ENCODE measurements around the gene PCSK6.
"Not testable (repeated sequence)": the region's sequence is repeated elsewhere in the genome, so short reads cannot be mapped to it uniquely, and the experiment has no call there.

The PCSK6 gene

DNA sequence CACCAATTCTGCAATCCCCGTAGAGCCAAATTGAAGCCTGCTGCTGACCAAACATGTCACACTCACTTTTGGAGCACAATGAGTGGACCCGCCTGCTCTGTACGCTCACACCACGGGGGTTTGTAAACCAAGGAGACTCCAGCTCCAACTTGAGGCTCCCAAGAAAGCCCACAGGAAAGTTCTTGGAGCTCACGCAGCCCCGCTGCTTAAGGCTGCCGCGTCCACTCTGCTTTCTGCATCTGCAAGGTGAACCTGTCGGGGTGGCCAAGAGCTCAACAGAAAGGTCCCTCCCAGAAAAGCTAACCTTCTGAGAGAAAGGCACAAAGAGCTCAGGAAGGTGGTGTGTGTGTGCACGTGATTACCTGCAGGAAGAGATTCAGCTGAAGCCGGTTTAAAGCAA is 94.9 kb downstream of the PCSK6 start:
- DNase-seq = no peak

DNA sequence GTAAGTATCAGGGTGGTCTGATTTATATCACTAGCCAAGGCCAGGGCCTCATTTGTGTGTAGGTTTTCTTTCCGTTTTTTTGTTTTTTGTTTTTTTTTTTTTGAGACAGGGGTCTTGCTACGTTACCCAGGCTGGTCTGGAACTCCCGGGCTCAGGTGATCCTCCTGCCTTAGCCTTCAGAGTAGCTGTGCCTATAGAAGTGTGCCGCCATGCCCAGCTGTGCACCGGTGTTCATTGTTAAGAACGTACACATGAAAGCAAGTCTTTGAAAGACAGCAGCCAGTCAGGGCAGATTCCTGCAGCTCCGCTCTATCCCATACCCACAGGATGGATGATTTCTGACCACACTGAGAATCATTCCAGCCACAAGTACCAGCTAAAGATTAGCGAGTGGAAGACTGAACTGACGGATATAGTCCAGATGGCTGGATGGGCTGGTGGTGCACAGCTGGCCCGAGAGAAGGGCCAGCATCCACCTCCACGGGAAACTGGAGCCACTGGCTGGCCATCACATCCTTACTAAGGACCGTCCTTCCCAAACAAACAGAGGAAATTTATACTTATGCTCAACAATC is 95.4 kb downstream of the PCSK6 start:
- DNase-seq = no peak

DNA sequence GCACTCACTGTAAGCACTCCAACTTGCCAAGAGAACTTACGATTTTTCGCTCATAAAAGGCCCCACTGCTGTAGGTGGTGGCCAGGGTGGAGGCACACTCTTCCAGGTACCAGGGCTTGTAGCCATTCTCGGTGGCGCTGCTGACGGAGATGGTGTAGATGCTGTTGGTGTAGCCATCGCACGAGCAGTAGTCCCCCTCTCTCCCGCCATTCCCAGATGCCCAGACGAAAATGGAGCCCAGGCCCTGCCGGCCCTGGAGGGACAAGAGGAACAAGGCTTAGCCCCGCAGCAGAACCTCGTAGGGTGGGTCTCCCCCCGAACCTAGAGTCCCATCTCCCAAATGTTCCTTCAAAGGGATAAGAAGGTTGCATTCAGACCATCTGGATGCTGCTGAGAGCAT is 96.3 kb downstream of the PCSK6 start:
- DNase-seq = no peak

DNA sequence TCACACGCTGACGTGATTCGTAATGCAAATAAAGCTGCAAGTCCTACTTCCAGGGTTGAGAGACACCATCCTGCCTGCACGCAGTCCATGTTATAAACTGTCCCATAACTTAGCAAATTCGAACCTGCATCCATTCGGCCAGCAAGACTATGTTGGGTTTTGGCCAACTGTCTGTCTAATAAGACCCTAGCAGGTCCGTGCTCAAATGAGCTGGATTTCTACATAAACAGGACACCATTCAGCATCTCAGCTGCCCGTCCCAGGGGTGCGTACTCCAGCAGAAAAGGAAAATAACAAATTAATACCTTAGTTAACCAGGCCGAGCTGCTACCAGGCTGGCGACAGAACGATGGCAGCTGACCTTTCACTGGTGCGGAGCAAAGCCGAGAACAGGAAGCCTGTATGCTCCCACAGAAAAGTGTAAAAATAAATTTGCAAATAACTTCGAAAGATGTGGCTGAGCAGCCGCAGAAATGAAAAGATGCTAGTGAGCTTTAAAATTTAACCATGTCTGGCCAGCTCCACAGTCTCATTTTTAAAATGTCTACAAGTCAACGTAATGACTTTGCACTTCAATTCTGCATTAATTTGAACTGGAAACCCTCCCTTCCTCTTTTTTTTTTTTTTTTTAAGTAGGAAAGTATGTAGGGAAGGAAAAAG is 97.4 kb downstream of the PCSK6 start:
- no peak for DNase-seq

DNA sequence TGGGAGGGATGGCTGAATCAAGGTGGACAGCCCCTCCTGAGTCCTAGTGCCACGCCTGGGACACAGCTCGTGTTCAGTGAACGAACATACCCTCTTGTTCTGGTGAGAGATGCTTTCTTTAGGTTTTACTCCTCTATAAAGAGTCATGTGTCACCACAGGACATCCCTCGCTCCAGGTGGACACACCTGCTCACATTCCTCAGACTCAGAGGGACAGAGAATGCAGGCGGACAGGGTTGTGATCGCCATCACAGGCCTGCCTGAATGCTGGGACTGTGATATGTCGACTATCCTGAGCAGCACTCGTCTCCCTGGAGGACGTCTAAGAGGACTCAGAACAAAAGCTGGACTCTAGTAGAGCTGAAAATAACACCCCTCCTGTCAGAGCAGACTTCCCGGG is 98.1 kb downstream of the PCSK6 start:
- DNase-seq = no peak

DNA sequence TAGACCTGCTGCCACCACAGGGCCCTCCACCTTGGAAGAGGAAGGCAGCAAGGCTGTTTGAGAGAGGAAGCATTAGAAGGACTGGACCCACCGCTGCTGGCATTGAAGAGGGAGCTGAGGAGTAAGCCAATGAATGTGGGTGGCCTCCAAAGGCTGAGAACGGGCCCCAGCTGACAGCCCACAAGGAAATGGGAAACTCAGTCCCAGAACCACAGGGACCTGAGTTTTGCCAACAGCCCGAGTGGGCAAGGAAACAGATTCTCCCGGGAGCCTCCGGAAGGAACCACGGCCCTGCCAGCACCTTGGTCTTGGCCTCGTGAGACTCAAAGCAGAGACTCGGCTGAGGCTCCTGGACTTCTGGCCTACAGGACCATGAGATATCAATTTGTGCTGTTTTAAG is 99.0 kb downstream of the PCSK6 start:
- DNase-seq = no peak

DNA sequence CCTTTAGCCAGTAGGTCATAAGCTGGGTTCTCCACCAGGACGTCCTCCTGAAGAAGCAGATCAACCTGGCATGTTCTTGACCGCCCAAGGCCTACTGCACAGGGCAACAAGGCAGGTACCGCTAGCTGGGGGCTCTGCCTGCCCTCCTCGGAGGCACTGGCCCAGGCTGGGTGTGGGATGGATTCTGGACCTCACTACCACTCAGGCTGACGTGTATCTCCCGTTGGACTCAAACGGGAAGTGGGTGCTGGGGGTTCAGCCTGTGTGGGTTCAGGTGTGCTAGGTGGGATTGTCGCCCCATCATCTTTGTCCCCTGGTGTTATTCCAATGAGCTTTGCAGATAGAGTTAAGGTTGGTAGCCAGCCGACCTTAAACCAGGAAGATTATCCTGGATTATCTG is 99.4 kb downstream of the PCSK6 start:
- no peak for DNase-seq

DNA sequence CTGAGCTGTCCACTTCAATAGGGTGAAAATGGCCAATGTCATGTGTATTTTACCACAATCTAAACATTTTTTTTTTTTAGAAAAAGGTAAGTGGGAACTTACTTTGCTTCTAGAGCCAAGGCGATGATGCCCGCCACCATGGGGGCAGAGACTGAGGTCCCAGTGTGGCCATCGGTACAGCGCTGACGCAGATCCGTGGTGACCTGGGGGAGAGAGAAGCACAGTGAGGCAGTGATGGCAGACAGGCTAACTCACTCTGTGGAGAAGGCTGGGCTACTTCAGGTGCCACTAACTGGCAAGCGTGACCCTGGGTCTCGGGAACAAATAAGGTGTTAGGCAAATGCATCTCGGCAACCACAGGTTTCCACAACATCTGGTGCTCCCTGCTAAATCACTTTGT is 100.1 kb downstream of the PCSK6 start:
- DNase-seq = no peak

GRCh38 chr15:101388046-101388445 is 101.5 kb downstream of the PCSK6 start:
- no peak for DNase-seq

- DNase-seq = no peak
These were observed 101.9 kb downstream of the PCSK6 start for GRCh38 chr15:101387574-101387973.

DNA sequence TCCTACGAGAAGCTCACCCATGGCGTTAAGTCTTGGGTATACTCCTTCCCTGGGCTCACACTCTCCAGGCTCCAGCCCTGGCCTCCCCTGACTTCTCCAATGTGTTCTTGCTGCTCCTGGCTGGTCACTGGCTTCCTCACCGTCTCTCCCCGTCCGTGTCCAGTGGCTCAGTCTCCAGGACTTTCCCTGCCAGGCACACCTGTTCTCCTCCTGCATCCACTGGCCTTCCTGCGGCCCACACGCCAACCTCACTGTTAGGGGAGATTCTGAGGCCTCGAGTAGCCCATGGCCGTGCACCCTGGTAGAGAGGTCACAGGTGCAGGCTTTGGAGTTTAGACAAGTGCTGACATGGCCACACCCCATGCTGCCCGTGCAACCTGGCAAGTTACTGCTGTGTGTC is 102.5 kb downstream of the PCSK6 start:
- DNase-seq = no peak

DNA sequence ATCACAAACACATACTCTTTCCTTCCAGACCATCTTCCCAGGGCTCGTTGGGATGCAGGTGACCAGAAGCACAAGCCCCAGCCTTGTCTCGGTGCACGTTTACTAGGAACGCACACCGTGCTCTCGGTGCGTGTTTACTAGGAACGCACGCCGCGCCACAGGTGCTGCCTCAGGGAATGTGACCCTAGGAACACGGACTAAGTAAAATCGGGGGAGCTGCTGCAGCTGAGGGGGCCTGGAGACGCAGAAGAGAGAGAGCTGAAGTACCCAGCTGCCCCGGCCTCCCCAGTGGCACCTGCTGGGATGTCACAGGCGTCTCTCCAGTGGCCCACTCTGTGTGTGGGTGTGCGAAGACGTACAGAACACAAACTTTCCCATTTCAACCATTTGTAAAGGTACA is 103.5 kb downstream of the PCSK6 start:
- no peak for DNase-seq

DNA sequence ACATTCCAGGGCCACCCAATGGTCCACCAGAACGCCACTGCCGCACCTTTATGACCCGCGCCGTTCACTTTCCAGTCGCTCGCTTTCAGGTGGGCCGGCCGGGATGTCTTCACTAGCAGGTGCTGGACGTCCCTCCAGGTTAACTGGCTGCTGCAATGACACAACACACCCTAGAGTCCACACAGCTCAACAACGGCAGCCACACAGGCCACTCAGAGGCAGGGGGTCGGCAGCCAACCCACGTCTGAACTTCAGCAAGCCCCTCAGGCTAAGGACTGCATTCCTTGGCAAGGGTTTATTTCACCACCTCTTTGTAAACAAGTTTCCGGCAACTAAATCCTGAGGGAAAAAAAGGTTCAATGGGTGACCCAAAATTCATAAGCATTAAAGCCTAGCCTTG is 105.2 kb downstream of the PCSK6 start:
- DNase-seq = no peak

GRCh38 chr15:101382544-101382943 is 107.0 kb downstream of the PCSK6 start:
- no peak for DNase-seq

GRCh38 chr15:101381671-101382212 is 107.8 kb downstream of the PCSK6 start:
- no peak for DNase-seq

DNA sequence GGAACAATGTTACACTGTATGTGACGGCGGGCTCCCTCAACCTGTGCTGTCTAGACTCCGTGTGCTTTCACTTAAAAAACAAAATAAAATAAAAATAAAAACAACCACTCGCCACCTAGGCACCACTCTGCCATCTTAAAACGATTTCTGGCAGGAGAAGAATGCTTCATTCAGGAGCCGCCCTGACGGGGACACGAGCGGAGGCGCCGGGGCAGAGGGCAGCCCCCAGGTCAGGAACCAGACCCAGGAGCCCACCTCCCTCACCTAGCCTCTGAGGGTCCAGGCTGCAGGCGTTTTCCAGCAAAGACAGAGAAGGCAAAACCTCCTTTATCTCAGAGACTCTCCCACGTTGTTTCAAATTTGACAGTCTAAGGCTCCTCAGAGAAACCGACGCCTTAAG is 109.4 kb downstream of the PCSK6 start:
- DNase-seq = no peak

GRCh38 chr15:101379647-101380046 is 109.9 kb downstream of the PCSK6 start:
- no peak for DNase-seq

- DNase-seq = no peak
These were observed 110.6 kb downstream of the PCSK6 start for GRCh38 chr15:101378879-101379278.

DNA sequence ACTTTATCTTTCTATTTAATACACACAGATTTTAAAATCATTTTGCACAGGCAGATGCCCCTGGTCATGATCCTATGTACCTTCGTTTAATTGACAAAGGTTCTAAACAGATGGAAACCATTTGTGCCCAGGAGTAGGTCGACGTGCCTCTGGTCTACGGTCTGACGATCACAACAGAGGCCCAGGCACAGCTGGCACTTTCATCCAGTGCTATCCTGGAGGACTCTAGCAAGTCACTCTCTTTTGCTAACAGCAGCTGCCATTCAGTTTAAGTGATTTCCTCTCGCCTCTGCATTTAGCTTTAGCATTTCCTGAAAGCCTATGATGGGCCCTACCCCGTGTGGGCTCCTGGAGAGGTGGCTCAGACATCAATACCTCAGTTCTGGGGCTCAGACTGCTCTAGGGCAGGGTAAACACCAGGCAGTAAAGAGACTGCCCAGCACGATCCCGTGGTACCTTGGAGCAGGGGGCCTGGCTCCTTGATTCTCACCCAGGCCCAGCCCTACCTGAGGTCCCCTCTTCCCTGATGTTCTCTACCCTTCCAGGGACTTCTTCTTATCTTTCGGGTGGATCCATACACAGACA is 111.2 kb downstream of the PCSK6 start:
- no peak for DNase-seq

GRCh38 chr15:101376615-101377395 is 112.7 kb downstream of the PCSK6 start:
- DNase-seq = no peak

DNA sequence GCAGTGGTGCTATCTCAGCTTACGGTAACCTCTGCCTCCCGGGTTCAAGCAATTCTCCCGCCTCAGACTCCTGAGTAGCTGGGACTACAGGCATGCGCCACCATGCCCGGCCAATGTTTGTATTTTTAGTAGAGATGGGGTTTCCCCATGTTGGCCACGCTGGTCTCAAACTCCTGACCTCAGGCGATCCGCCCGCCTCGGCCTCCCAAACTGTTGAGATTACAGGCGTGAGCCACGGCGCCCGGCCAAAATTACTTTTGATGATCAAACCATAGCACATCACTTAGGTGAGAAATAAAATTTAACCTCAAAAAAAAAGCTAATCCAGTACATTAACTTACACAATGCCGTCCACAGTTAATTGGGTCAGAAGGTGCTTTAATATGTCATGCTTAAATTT is 114.5 kb downstream of the PCSK6 start:
- not testable (repeated sequence) for DNase-seq

DNA sequence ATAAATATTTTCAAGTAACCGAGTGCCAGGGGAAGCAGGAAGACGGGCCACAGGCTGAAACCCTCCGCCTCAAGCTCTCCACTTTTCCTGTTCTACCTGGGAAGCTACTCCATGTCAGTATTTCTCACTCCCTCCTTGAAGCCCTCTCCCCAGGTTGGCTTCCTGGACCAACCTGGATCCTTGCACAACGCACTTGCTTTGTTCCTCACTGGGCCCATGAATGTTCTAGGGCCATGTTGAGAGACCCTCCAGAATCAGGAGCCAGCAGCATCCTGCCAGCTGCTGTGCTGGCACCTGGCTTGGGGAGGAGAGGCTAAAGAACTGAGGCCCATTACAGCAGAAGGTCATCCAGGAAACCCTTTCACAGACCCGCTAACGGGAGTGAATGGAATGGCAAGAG is 115.2 kb downstream of the PCSK6 start:
- no peak for DNase-seq

DNA sequence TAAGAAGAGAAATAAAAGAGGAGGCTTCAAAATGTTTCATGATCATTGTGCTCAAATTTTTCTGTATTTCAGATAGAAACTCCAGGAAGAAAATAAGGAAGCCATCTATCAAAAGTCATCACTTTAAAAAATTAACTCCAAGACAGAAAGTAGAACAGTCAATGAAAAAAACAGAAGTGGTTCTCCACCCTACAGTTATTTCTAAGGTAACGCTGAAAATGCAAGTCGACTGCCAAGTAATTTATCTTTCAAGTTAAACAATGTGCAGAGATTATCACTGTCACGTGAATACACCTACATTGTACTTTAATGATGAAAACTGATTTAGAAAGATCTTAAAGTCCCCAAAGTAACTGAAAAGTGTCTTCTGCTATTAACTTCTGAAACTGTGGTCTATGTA is 115.9 kb downstream of the PCSK6 start:
- no peak for DNase-seq

Measured in NCI-H187 treated with DMSO at 0.1 percent for 48 hours (cell line).